Tibial nerve (tissue), 4 donors: ENCODE results near the gene POU2F2.

Experiments used
- CTCF ChIP-seq, 5 experiments: fragments of 200-600 bp in 3 of 5; fragments of 450-650 bp in 2 of 5; sonication (generic) in 3 of 5; IDR thresholded peaks; one replicate each; pipeline ENCODE4 v1.5.1; 2016 to 2019; ENCODE audit warnings: antibody characterized with exemption in 5 of 5, mild to moderate bottlenecking in 3 of 5, moderate library complexity in 2 of 5
- EP300 ChIP-seq, 2 donors: sonication (generic); formaldehyde crosslinking; IDR thresholded peaks; one replicate each; pipeline ENCODE4 v1.6.1; 2017; ENCODE audit warnings: antibody characterized with exemption in 2 of 2, mild to moderate bottlenecking in 1 of 2
- POLR2A ChIP-seq, 2 donors: fragments of 450-650 bp; IDR thresholded peaks; one replicate each; pipeline ENCODE4 v1.6.1; 2017; ENCODE audit warnings: antibody characterized with exemption in 2 of 2, mild to moderate bottlenecking in 2 of 2, moderate library complexity in 2 of 2

GRCh38 chr19:42086770-42087550, 45.3 kb downstream of the POU2F2 start:
- TF ChIP-seq CTCF (IDR thresholded peaks at IDR 0.05) (no peak), POLR2A (IDR thresholded peaks at IDR 0.05) (no peak), EP300 (IDR thresholded peaks at IDR 0.05) (no peak)
